K562 (cell line): ENCODE measurements around the gene TRMT2A. TPM values are rescaled to one million over a fixed set of nuclear protein-coding genes. Genes with fewer than 3 reads are reported as not detected.

Experiments used
- ATAC-seq: fragments of 200-7000 bp; cut with Tn5 transposase; 3 replicates; pipeline ENCODE4 v1.9.1; 2020; ENCODE audit warnings: moderate library complexity
- BruUV-seq: library from RNA; stranded (reverse); fragments of 400-500 nt; replicated peaks from 2 replicates; lab custom pipeline; 2021; lab: Mats Ljungman, UMichigan
- CTCF ChIA-PET: fragments of 300-600 bp; formaldehyde crosslinking; extraction: SDS; loops from one replicate; lab custom pipeline; 2021; ENCODE audit warnings: low intra/inter-chr PET ratio; lab: Yijun Ruan, JAX
- POLR2A ChIA-PET: fragments of 300-600, 350-650 bp; sonication (Branson Sonifier 250); formaldehyde crosslinking; extraction: SDS; loops from one replicate; lab custom pipeline; 2021; ENCODE audit warnings: antibody characterized with exemption, inconsistent platforms; lab: Yijun Ruan, JAX
- DNase-seq, 4 experiments: peaks; one replicate each; pipeline versions ENCODE4 v3.0.0 to v3.0.0-alpha.2; 2011 to 2018; ENCODE audit warnings: low spot score in 3 of 4, mixed read lengths in 3 of 4; ENCODE audit errors: extremely low read depth in 1 of 4
- FAIRE-seq: peaks from 2 replicates; lab custom pipeline; 2011; peaks lifted over from hg19 to GRCh38; lab: Jason Lieb, UNC
- H2AFZ ChIP-seq: 2 replicates; pipeline ENCODE4 v1.6.0; 2011; ENCODE audit warnings: low read depth, low read length, control low read depth, inconsistent platforms
- H3K27ac ChIP-seq: fragments of 200-600 bp; 3 replicates; pipeline ENCODE4 v1.8.0; 2011; ENCODE audit warnings: low read depth, mild to moderate bottlenecking, control low read depth, inconsistent platforms, low read length, moderate library complexity, mixed read lengths; ENCODE audit errors: extremely low read depth
- H3K27me3 ChIP-seq, 2 experiments: fragments of 300-600 bp in 1 of 2; 2 replicates in 1 of 2; 3 replicates in 1 of 2; pipeline versions ENCODE4 v1.6.0 to v1.8.0; 2011; ENCODE audit warnings: inconsistent platforms in 2 of 2, low read length in 2 of 2, mild to moderate bottlenecking in 1 of 2, mixed read lengths in 1 of 2, moderate library complexity in 1 of 2; ENCODE audit not compliant: control insufficient read depth in 2 of 2, insufficient read depth in 2 of 2
- H3K36me3 ChIP-seq: fragments of 300-600 bp; 3 replicates; pipeline ENCODE4 v1.8.0; 2011; ENCODE audit warnings: mild to moderate bottlenecking, low read length, inconsistent platforms; ENCODE audit not compliant: control insufficient read depth, insufficient read depth
- H3K4me1 ChIP-seq, 2 experiments: fragments of 200-600 bp in 1 of 2; replicated peaks in 1 of 2; 2 replicates in 1 of 2; 3 replicates in 1 of 2; pipeline versions ENCODE4 v1.5.1 to v1.8.0; 2011; ENCODE audit warnings: inconsistent platforms in 2 of 2, low read length in 2 of 2, mild to moderate bottlenecking in 1 of 2, mixed read lengths in 1 of 2, moderate library complexity in 1 of 2; ENCODE audit not compliant: control insufficient read depth in 2 of 2, insufficient read depth in 2 of 2
- H3K4me2 ChIP-seq: 2 replicates; pipeline ENCODE4 v1.6.1; 2011; ENCODE audit warnings: low read length, control low read depth, inconsistent platforms, mixed read lengths; ENCODE audit not compliant: insufficient read depth
- H3K4me3 ChIP-seq: fragments of 200-600 bp; sonication (generic), shearing (Covaris generic); 2 replicates; pipeline ENCODE4 v1.5.1; 2016; ENCODE audit warnings: control low read depth, inconsistent platforms
- H3K79me2 ChIP-seq: fragments of 200-600 bp; 3 replicates; pipeline ENCODE4 v1.8.0; 2011; ENCODE audit warnings: low read length, inconsistent platforms; ENCODE audit not compliant: control insufficient read depth, insufficient read depth
- H3K9ac ChIP-seq, 2 experiments: 2 replicates each; pipeline versions ENCODE4 v1.6.0 to v1.6.1; 2011; ENCODE audit warnings: low read depth in 2 of 2, low read length in 2 of 2, control low read depth in 1 of 2, inconsistent platforms in 1 of 2, mild to moderate bottlenecking in 1 of 2, mixed read lengths in 1 of 2; ENCODE audit not compliant: insufficient read depth in 1 of 2
- H3K9me1 ChIP-seq: one replicate; pipeline ENCODE4 v1.6.0; 2011; ENCODE audit warnings: inconsistent platforms, mild to moderate bottlenecking, low read length, moderate library complexity; ENCODE audit not compliant: control insufficient read depth, insufficient read depth
- H3K9me3 ChIP-seq: replicated peaks from 2 replicates; pipeline ENCODE4 v1.5.1; 2011; ENCODE audit warnings: low read depth, low read length, inconsistent platforms; ENCODE audit not compliant: control insufficient read depth, insufficient read depth
- H4K20me1 ChIP-seq: replicated peaks from 2 replicates; pipeline ENCODE4 v1.6.1; 2011; ENCODE audit warnings: low read length, inconsistent platforms, mixed read lengths; ENCODE audit not compliant: control insufficient read depth, insufficient read depth
- BACH1 ChIP-seq: fragments of 200-800 bp; sonication (Bioruptor generic); IDR thresholded peaks from 2 replicates; pipeline ENCODE4 v1.6.1; 2016; ENCODE audit warnings: missing genetic modification characterization, missing compliant biosample characterization
- BRD9 ChIP-seq: fragments of 450-650 bp; IDR thresholded peaks from 2 replicates; pipeline ENCODE4 v1.6.1; 2018; ENCODE audit warnings: low read depth; ENCODE audit not compliant: partially characterized antibody
- SPI1 ChIP-seq: IDR thresholded peaks from 2 replicates; pipeline ENCODE4 v1.6.1; 2011; ENCODE audit warnings: low read depth, low read length, control low read depth, borderline replicate concordance
- VEZF1 ChIP-seq: fragments of 200-800 bp; sonication (Bioruptor generic); IDR thresholded peaks from 2 replicates; pipeline ENCODE4 v1.6.1; 2017; ENCODE audit warnings: missing genetic modification characterization, missing compliant biosample characterization
- ZNF12 ChIP-seq: sonication (generic); formaldehyde crosslinking; IDR thresholded peaks from 2 replicates; pipeline ENCODE4 v1.4.0; 2020; ENCODE audit warnings: mild to moderate bottlenecking, missing genetic modification reagents
- ZNF232 ChIP-seq: sonication (generic); formaldehyde crosslinking; IDR thresholded peaks from 2 replicates; pipeline ENCODE4 v1.8.0; 2022; ENCODE audit warnings: mild to moderate bottlenecking, missing genetic modification reagents
- ZNF263 ChIP-seq: sonication (generic); formaldehyde crosslinking; IDR thresholded peaks from 2 replicates; pipeline ENCODE4 v1.8.0; 2022; ENCODE audit warnings: mild to moderate bottlenecking, missing genetic modification reagents, borderline replicate concordance
- ZNF3 ChIP-seq: fragments of 250-450 bp; sonication (Bioruptor Pico); IDR thresholded peaks from 2 replicates; pipeline ENCODE4 v1.5.0; 2021; ENCODE audit warnings: mild to moderate bottlenecking, moderate library complexity
- ZNF551 ChIP-seq: fragments of 250-450 bp; sonication (Bioruptor Pico); IDR thresholded peaks from 2 replicates; pipeline ENCODE4 v1.5.0; 2021; ENCODE audit warnings: mild to moderate bottlenecking, moderate library complexity
- ZNF77 ChIP-seq: fragments of 250-450 bp; sonication (Bioruptor Pico); IDR thresholded peaks from 2 replicates; pipeline ENCODE4 v1.5.0; 2020
- WGBS: fragments of 100-300 bp; shearing (Covaris generic); methylation state at CpG from one replicate; pipeline ENCODE4 v1.1.6; 2016; ENCODE audit warnings: low coverage, mixed read lengths; ENCODE audit not compliant: insufficient coverage; ENCODE audit errors: missing lambda C conversion rate; 5-methylcytosine and 5-hydroxymethylcytosine counted together
- in situ Hi-C: fragments of 300-500 bp; cut with MboI; formaldehyde crosslinking; loops from 4 replicates; pipeline ENCODE4 v1.15.0; 2018; ENCODE audit warnings: inconsistent platforms, mixed read lengths
- intact Hi-C: fragments of 100-400 bp; cut with micrococcal nuclease; formaldehyde crosslinking; loops from 2 replicates; pipeline ENCODE4 v1.14.2; 2022
- polyA plus RNA-seq, 8 experiments: library from polyadenylated mRNA; depleted of rRNA in 4 of 8; stranded (reverse) in 5 of 8; unstranded in 3 of 8; fragments of >200 nt; fragmentation: Nextera tagmentation in 2 of 8; fragmentation: Illumina TruSeq in 1 of 8; extraction: Ambion mirVana in 2 of 8; extraction: Trizol in 1 of 8; gene quantifications; 2 replicates each; pipeline versions ENCODE4 v1.2.1 to v1.2.3, GENCODE V29; 2011 to 2014; ENCODE audit warnings: inconsistent platforms in 1 of 8, missing spikeins in 1 of 8
- total RNA-seq, 7 experiments: library from RNA; depleted of rRNA in 6 of 7; stranded (reverse); fragments of >200 nt in 6 of 7; fragmentation: Illumina TruSeq in 2 of 7; extraction: Trizol in 2 of 7; gene quantifications; 2 replicates each; pipeline versions ENCODE4 v1.2.1 to v1.2.3, GENCODE V29; 2011 to 2021; ENCODE audit warnings: low replicate concordance in 1 of 7

Gene TRMT2A
- total and polyA plus RNA-seq, 9 of the 15 experiments (the other 6 are each of a cell fraction or from before 2014, with no cell fraction given), result 1.6 to 265 (median 140) TPM

GRCh38 chr22:20154602-20155187 is 37.7 kb upstream of the TRMT2A start:
- ChIA-PET CTCF (interaction anchor here (1.0 to 5.5 kb wide), 3 partner anchors 114 to 302 kb away, joined by 3 to 126 read pairs (median 62); partner anchors contain the start of gene RTN4R), POLR2A (interaction anchor here (1.3 to 1.6 kb wide), 2 partner anchors 34 to 105 kb away, joined by 3 to 5 read pairs; no protein-coding TSS in a partner anchor)
- H3K27me3 ChIP-seq, result peaks cover 30 to 67% of the 10 kb centered on the region in 2 experiments; a peak in 4 of 5 replicates
- no peaks in the 10 kb centered on the region for H3K79me2 ChIP-seq
- no peak for FAIRE-seq
- WGBS, result 10% methylated on average over 14 of the region's 14 CpGs
- ATAC-seq, result peak; percentile 58
- in situ Hi-C loops, result loop anchor here (5.0 to 25.0 kb wide), 3 partner anchors 138 to 533 kb away; no protein-coding TSS in a partner anchor
- H3K9me3 ChIP-seq, result no peaks in the 10 kb centered on the region
- DNase-seq, result peak; percentile 59 to 80 (median 76)
- H3K9ac ChIP-seq, result 0 out of 4 replicates have a peak overlapping the region, but pooled peaks of 1 of the 2 experiments have one; percentile 10
- peaks cover 45% of the 10 kb centered on the region for H4K20me1 ChIP-seq
- no peaks in the 10 kb centered on the region for H3K9me1 ChIP-seq
- H3K4me2 ChIP-seq, result no peak overlapping the region
- BruUV-seq, result no TSS peak
- H3K4me1 ChIP-seq, result peaks cover 0 to 77% of the 10 kb centered on the region in 2 experiments; a peak in 2 of 5 replicates
- no peak overlapping the region for H3K27ac ChIP-seq
- no peak overlapping the region for H2AFZ ChIP-seq
- intact Hi-C loops, result loop anchor here (5.0 to 10.0 kb wide), 2 partner anchors 38 to 260 kb away; no protein-coding TSS in a partner anchor
- H3K36me3 ChIP-seq, result no peaks in the 10 kb centered on the region
- no peak overlapping the region for H3K4me3 ChIP-seq
- no peak for TF ChIP-seq SPI1
- TF ChIP-seq ZNF3 (CRISPR knock-in tag), result no peak
- no peak for TF ChIP-seq ZNF551
- TF ChIP-seq ZNF263 (CRISPR knock-in tag), result 0 out of 2 replicates have a peak, but pooled peaks have one; percentile 13
- no peak for TF ChIP-seq BACH1 (tag)
- TF ChIP-seq ZNF232, result no peak
- no peak for TF ChIP-seq ZNF77 (CRISPR knock-in tag)
- TF ChIP-seq VEZF1 (CRISPR knock-in tag), result no peak
- TF ChIP-seq BRD9, result no peak
- no peak for TF ChIP-seq ZNF12
